ENCODE data around the gene RAB24. TPM values are rescaled to one million over a fixed set of nuclear protein-coding genes. Genes with fewer than 3 reads are reported as not detected.
A peak's percentile ranks its signal among the peaks of the same experiment; 100 is the strongest.
"Not testable (repeated sequence)": the region's sequence is repeated elsewhere in the genome, so short reads cannot be mapped to it uniquely, and the experiment has no call there.

The RAB24 gene
- total RNA-seq = 9.7 TPM
- polyA plus RNA-seq = 50.6 TPM

DNA sequence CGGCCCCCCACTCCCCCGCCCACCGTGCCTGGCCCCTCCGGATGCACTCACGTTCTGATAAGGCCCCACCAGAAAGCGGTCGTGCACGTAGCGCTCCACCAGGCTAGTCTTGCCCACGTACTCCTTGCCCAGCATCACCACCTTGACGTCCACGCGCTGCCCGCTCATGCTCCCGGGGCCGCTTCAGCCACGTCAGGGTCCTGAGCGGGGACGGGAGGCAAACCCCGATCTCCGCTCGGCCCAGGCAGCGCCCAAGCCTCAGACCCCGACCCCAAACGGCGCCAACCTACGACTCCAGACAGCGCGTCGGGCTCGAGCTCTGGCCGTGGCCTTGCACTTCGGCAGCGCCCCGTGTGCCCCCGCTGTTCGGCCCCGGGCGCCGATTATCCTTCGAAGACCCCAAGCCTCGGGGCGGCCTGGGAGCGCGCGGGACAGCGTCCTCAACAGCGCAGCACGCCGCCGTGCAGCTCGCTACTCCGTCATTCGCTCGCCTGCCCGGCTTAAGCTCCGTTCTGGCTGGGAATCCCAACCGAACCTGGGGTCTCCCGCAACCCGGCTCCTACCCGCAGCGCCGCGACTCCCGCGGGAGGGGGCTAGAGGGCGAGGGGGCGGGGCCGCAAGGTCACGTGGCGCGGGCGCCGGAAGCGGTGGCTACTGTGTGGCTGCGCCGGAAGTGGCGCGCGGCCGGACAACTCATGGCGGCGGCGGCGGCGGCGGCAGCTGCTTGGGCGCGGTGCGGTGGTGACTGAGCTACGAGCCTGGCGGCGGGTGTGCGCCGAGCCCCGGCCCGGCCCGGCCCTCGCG is at the start of gene RAB24, which contains the start of gene PRELID1:
RAB24 (minus strand) TSS at position 599 of the 804 bp plus-strand sequence; CDS start at position 168, 431 bp downstream.
PRELID1 (plus strand) TSS at position 679 of the 804 bp plus-strand sequence. CDS start 187 bp downstream, outside the sequence.
- under 1% methylated on average over 100 of the region's 100 CpGs for WGBS
- Histone ChIP-seq H3K36me3 (ENCODE audit: insufficient read depth) (no peaks in the 10 kb centered on the region), H3K27ac (ENCODE audit: low read depth) (peak within 1 kb of the TSS; percentile 11), H3K4me3 (ENCODE audit: low read depth, low read length) (peak within 1 kb of the TSS; percentile 88), H3K4me1 (ENCODE audit: insufficient read depth) (peaks cover 2% of the 10 kb centered on the region)
- peak; percentile 60 for DNase-seq (ENCODE audit: extremely low spot score)

DNA sequence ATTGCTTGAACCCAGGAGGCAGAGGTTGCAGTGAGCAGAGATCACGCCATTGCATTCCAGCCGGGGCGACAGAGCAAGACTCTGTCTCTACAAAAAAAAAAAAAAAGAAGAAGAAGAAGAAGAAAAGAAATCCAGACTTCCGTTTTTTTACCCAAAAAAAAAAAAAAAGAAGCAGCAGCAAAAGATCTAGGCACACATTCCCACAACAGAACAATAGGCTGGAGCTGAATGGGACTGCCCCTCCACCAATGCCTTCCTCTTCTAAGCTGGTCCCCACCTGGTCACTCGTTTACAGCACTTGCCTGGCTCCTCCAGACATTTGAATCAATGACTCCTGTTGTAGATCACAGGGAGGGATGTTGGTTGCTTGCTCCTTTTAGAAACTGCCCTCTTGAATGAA is 49.6 kb upstream of the RAB24 start:
- no peaks in the 10 kb centered on the region for H3K36me3 ChIP-seq (ENCODE audit: insufficient read depth)
- no peak for DNase-seq (ENCODE audit: extremely low spot score)
- no peak overlapping the region for H3K4me3 ChIP-seq (ENCODE audit: low read depth, low read length)
- 70% methylated on average over 5 of the region's 5 CpGs for WGBS
- H3K4me1 ChIP-seq (ENCODE audit: insufficient read depth) = no peaks in the 10 kb centered on the region
- no peak overlapping the region for H3K27ac ChIP-seq (ENCODE audit: low read depth)

DNA sequence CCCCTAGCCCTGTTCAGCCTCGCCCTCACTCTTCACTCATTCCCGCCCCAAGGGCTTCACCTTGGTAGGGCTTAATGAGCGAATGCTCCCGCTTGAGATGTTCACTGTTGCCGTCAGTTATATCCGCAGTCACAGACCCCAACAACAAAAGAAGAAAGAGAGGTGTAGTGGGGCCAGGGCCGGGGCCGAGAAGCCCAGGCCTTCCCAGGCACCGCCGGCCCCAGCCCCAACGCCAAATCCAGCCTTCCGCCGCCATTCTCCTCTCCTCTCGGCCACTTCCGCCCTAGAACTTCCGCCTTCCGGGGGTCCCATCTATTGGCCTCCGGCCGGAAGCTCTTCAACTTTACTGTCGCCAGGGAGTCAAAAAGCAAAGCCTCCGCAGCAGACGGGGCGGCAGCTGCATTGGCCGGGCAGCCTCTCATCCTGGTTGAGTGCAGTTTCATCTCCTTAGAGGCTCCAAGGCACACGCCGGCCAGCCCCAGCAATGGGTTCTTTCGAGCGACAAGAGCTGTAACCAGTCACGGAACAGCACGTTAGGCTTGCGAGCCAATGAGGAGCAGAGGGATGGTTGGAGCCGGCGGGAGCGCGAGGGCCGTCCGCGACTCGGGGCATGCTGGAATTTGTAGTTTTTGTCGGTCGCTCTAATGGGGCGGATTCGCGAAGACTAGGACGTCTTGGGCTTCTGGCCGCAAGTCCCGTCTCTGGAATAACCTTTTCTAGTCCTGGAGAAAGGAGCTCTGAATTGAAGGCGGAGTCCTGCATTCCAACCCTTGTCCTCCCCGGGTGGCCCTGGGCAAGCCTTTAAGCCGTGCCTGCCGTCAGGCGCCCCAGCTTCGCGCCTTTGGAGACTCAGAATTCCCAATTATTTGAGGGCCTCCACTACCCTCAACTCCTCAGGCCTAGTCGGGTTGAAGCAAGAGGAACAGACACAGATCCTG is 48.1 kb upstream of the RAB24 start, which contains the start of gene LMAN2:
LMAN2 (minus strand) TSS at position 277 of the 938 bp plus-strand sequence; CDS start at position 256, 21 bp downstream.
- 7% methylated on average over 55 of the region's 55 CpGs for WGBS
- Histone ChIP-seq H3K27ac (ENCODE audit: low read depth) (peak within 1 kb of the TSS; percentile 79), H3K4me1 (ENCODE audit: insufficient read depth) (no peaks in the 10 kb centered on the region), H3K36me3 (ENCODE audit: insufficient read depth) (no peaks in the 10 kb centered on the region), H3K4me3 (ENCODE audit: low read depth, low read length) (peak within 1 kb of the TSS; percentile 94)
- peak; percentile 94 for DNase-seq (ENCODE audit: extremely low spot score)

DNA sequence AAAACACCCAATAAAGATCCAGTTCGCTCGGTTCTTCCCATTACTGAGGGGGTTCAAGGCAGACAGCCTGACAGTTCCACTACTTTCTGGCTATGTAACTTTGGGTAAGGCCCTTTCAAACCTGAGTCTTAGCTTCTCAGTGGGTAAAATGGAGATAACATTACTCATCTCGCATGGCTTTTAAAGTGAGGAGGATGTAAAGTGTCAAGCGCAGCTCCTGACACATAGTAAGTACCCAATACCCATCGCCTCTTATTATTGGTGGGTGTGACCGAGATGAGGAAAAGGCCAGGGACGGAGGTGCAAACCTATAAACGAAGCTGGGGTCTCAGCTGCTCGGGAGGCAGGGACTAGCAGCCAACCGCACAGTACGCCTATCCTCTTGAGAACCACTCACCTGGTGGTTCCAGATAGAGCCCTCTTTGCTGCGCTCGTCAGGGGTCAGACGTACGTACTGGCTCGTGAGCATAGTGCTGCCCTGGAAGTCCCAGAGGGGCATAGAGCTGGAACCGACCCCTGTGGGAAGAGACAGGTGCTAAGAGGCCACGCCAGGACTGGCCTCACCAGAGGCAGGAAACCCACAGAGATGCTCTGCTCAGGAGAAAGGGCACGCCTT is 47.4 kb upstream of the RAB24 start:
- WGBS = 12% methylated on average over 19 of the region's 19 CpGs
- H3K27ac ChIP-seq (ENCODE audit: low read depth) = peak overlapping the region; percentile 79
- DNase-seq (ENCODE audit: extremely low spot score) = no peak
- H3K36me3 ChIP-seq (ENCODE audit: insufficient read depth) = no peaks in the 10 kb centered on the region
- peak overlapping the region; percentile 94 for H3K4me3 ChIP-seq (ENCODE audit: low read depth, low read length)
- no peaks in the 10 kb centered on the region for H3K4me1 ChIP-seq (ENCODE audit: insufficient read depth)

DNA sequence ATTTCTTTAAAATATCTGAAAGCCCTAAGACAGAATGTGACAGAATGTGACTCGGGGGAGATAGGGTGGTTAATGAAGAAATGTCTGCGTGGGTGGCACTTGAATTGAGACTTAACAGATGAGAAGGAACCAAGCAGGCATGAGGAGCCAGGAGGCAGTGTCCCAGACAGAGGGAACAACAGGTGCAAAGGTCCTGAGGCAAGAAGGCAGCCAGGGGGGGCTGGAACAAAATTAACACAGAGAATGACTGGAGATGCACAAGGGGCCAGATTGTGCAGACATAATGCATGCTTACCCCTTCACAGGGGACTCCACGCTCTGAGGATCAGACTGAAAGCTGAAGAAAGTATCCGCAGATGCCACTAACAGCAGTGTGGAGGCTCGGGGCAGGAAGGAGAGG is 46.2 kb upstream of the RAB24 start:
- no peak overlapping the region for H3K27ac ChIP-seq (ENCODE audit: low read depth)
- DNase-seq (ENCODE audit: extremely low spot score) = no peak
- 92% methylated on average over 5 of the region's 5 CpGs for WGBS
- H3K4me3 ChIP-seq (ENCODE audit: low read depth, low read length) = no peak overlapping the region
- no peaks in the 10 kb centered on the region for H3K4me1 ChIP-seq (ENCODE audit: insufficient read depth)
- H3K36me3 ChIP-seq (ENCODE audit: insufficient read depth) = no peaks in the 10 kb centered on the region

DNA sequence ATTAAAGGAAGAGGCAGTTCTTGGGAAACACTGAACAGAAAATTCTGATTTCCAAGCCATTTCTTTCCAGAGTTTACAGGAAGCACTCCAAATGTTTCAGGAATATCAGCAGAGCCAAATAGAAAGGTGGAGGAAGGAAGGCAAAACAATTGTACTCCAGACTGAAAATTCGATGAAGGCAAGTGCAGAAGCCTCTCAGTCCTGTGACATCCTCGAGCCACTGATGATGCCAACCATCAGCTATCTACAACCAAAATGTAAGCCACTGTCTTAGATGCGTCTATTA is 45.8 kb upstream of the RAB24 start:
- Histone ChIP-seq H3K27ac (ENCODE audit: low read depth) (no peak overlapping the region), H3K4me1 (ENCODE audit: insufficient read depth) (no peaks in the 10 kb centered on the region), H3K36me3 (ENCODE audit: insufficient read depth) (no peaks in the 10 kb centered on the region), H3K4me3 (ENCODE audit: low read depth, low read length) (no peak overlapping the region)
- WGBS = 79% methylated on average over 3 of the region's 3 CpGs
- DNase-seq (ENCODE audit: extremely low spot score) = no peak

DNA sequence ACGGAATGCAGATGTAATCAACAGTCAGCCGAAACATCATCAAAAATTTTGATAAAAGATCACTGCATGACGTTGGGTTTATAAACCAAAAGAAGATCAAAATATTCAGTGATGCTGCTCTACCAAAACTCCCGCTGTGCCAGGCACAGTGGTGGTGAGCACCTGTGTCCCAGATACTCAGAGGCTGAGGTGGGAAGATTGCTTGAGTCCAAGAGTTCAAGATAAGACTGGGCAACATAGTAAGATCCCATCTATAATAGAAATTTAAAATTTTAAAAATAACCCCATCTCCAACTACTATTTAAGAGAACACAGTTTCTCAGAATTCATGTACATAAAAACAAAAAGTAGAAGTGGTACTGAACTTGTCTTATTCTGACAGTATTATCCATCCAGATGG is 44.2 kb upstream of the RAB24 start:
- Histone ChIP-seq H3K27ac (ENCODE audit: low read depth) (no peak overlapping the region), H3K4me1 (ENCODE audit: insufficient read depth) (no peaks in the 10 kb centered on the region), H3K4me3 (ENCODE audit: low read depth, low read length) (no peak overlapping the region), H3K36me3 (ENCODE audit: insufficient read depth) (no peaks in the 10 kb centered on the region)
- no peak for DNase-seq (ENCODE audit: extremely low spot score)
- WGBS = 83% methylated on average over 4 of the region's 4 CpGs

DNA sequence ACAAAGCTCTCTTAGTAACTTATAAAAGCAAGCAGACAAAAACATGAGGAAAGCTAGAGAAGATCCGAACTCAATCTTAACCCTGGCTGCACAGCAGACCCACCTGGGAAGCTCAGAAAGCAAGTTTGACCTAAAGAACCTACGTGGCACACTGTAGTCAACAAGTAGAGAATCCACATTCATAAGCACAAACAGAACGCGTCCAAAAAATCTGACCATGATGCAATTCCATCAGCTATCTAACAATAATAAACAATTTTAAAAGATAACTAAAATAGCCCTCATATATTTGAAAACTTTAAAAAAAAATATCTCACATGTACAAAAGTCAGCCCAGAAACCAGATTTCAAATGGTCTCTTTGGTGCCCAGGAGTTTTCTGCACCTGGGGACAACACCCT is 43.3 kb upstream of the RAB24 start:
- Histone ChIP-seq H3K27ac (ENCODE audit: low read depth) (no peak overlapping the region), H3K4me1 (ENCODE audit: insufficient read depth) (no peaks in the 10 kb centered on the region), H3K4me3 (ENCODE audit: low read depth, low read length) (no peak overlapping the region), H3K36me3 (ENCODE audit: insufficient read depth) (no peaks in the 10 kb centered on the region)
- DNase-seq (ENCODE audit: extremely low spot score) = no peak
- WGBS = 64% methylated on average over 4 of the region's 4 CpGs

DNA sequence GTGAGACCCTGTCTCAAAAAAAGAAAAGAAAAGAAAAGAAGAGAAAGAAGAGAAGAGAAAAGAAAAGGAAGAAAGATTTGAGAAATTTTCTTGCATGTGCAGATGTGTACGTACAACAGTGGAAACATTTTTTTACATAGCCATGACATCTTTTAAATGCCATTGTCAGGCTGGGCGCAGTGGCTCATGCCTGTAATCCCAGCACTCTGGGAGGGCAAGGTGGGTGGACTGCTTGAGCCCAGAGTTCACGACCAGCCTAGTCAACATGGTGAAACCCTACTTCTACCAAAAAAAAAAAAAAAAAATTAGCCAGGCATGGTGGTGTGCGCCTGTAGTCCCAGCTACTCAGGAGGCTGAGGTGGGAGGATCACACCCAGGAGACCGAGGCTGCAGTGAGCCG is 41.4 kb upstream of the RAB24 start:
- Histone ChIP-seq H3K27ac (ENCODE audit: low read depth) (no peak overlapping the region), H3K4me1 (ENCODE audit: insufficient read depth) (no peaks in the 10 kb centered on the region), H3K4me3 (ENCODE audit: low read depth, low read length) (no peak overlapping the region), H3K36me3 (ENCODE audit: insufficient read depth) (no peaks in the 10 kb centered on the region)
- WGBS = 98% methylated on average over 6 of the region's 6 CpGs
- DNase-seq (ENCODE audit: extremely low spot score) = no peak

DNA sequence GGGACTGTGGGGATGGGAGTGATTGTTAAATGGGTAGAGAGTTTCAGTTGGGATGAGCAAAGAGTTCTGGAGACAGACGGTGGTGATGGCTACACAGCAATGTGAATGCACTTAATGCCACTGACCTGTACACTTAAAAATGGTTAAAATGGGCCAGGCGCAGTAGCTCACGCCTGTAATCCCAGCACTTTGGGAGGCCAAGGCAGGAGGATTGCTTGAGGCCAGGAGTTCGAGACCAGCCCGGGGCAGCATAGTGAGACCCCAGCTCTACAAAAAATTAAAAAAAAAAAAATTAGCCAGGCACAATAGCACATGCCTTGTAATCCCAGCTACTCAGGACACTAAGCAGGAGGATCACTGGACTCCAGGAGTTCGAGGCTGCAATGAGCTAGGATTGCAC is 40.3 kb upstream of the RAB24 start:
- no peaks in the 10 kb centered on the region for H3K36me3 ChIP-seq (ENCODE audit: insufficient read depth)
- WGBS = 96% methylated on average over 6 of the region's 6 CpGs

DNA sequence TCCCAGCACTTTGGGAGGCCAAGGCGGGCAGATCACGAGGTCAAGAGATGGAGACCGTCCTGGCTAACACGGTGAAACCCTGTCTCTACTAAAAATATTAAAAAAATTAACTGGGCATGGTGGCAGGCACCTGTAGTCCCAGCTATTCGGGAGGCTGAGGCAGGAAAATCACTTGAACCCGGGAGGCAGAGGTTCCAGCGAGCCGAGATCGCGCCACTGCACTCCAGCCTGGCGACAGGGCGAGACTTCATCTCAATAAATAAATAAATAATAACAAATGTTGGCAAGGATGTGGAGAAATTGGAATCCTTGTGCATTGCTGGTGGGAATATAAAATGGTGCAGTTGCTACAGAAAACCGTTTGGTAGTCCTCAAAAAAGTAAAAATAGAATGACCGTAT is 39.5 kb upstream of the RAB24 start:
- not testable (repeated sequence) for H3K4me1 ChIP-seq (ENCODE audit: insufficient read depth); DNase-seq (ENCODE audit: extremely low spot score); H3K27ac ChIP-seq (ENCODE audit: low read depth); H3K36me3 ChIP-seq (ENCODE audit: insufficient read depth); H3K4me3 ChIP-seq (ENCODE audit: low read depth, low read length)
- 95% methylated on average over 14 of the region's 14 CpGs for WGBS

More for the DNA sequence above, 40.3 kb upstream of the RAB24 start:
- no peak for DNase-seq (ENCODE audit: extremely low spot score)
- Histone ChIP-seq H3K4me1 (ENCODE audit: insufficient read depth) (no peaks in the 10 kb centered on the region), H3K27ac (ENCODE audit: low read depth) (no peak overlapping the region), H3K4me3 (ENCODE audit: low read depth, low read length) (no peak overlapping the region)

DNA sequence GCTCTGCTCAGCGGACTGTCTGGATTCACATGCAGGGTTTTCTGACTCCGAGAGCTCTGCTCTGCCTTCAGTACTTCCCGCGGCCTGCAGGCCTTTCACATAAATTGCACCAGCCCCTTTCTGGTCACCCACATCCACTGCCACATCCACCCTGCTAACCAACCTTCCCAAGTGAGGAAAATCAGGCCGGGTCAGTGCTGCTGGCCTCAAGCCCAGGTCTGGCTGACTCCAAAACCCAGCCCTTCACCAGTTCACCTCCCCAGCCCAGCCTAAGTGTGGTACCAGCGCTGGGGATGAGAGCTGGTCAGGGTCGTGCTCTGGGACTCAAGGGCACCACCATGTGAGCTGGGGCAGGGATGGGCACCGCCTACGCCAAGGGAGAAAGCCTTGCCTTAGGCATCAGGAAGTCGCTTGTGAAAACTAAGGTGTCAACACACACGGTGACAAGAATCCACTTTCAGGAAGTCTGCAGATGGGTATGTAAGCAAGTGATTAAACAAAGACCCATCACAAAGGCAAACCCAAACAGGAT is 35.7 kb upstream of the RAB24 start:
- Histone ChIP-seq H3K27ac (ENCODE audit: low read depth) (no peak overlapping the region), H3K36me3 (ENCODE audit: insufficient read depth) (peaks cover 9% of the 10 kb centered on the region), H3K4me1 (ENCODE audit: insufficient read depth) (no peaks in the 10 kb centered on the region), H3K4me3 (ENCODE audit: low read depth, low read length) (no peak overlapping the region)
- DNase-seq (ENCODE audit: extremely low spot score) = no peak
- 79% methylated on average over 11 of the region's 11 CpGs for WGBS
